Activated T-helper 1 cell treated with anti-CD3 and anti-CD28 coated beads, Interleukin-12 subunit alpha, Interleukin-12 subunit beta, Interleukin-2, Interleukin-4 antibody, amounts not matched to agents 30 ng/mL and 10 ng/mL and 1 ng/mL, durations not matched to agents 14 hours and 24 hours and 36 hours (primary cell): ENCODE results near the gene FBXW11. TPM values are rescaled to one million over a fixed set of nuclear protein-coding genes. Genes with fewer than 3 reads are reported as not detected.

Experiments
- DNase-seq: peaks from one replicate; pipeline ENCODE4 v3.0.0; 2021; ENCODE audit warnings: low spot score
- H3K27ac Mint-ChIP-seq: one replicate; pipeline ENCODE4 v1.8.0; 2021; ENCODE audit warnings: mild to moderate bottlenecking, mixed read lengths
- H3K27me3 Mint-ChIP-seq: one replicate; pipeline ENCODE4 v1.8.0; 2022; ENCODE audit warnings: mild to moderate bottlenecking, moderate library complexity, mixed read lengths; ENCODE audit not compliant: insufficient read depth
- H3K36me3 Mint-ChIP-seq: one replicate; pipeline ENCODE4 v1.8.0; 2021; ENCODE audit warnings: low read depth, mixed read lengths
- H3K4me1 Mint-ChIP-seq: one replicate; pipeline ENCODE4 v1.8.0; 2021; ENCODE audit warnings: low read depth, mixed read lengths
- H3K4me3 Mint-ChIP-seq: one replicate; pipeline ENCODE4 v1.8.0; 2021; ENCODE audit warnings: mild to moderate bottlenecking, moderate library complexity, mixed read lengths
- H3K9me3 Mint-ChIP-seq: one replicate; pipeline ENCODE4 v1.8.0; 2021; ENCODE audit warnings: mixed read lengths
- intact Hi-C: fragments of 100-400 bp; cut with micrococcal nuclease; formaldehyde crosslinking; loops from one replicate; pipeline ENCODE4 v1.15.1; 2024
- total RNA-seq: library from RNA; stranded (reverse); gene quantifications from 2 replicates; pipeline ENCODE4 v1.2.3, GENCODE V29; 2022

FBXW11 gene
- total RNA-seq, 1 donor from 2014 or later: 57.9 TPM

DNA sequence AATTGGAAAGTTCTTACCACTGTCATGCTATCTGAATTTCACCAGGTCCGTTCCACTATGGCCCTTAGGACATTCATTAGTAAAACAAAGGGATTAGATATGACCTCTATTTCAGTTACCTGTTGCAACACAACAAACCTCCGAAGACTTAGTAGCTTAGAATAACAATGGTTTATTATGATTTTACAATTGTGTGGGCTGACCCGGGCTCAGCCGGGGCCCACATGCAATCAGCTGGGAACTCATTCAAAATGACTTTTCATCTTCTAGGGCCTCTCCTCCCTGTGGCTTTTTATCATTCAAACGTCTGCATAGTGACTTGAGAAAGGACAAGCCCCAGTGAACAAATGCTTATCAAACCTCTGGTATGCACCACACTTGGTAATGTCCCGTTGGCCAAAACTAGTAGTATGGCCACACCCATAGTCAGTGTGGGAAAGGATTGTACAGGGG is 2.3 kb upstream of the FBXW11 start:
- H3K4me3 Mint-ChIP-seq: no peak overlapping the region
- H3K9me3 Mint-ChIP-seq: no peaks in the 10 kb centered on the region
- peaks cover 11% of the 10 kb centered on the region for H3K36me3 Mint-ChIP-seq
- intact Hi-C loops: loop anchor here (5.0 to 10.0 kb wide), 4 partner anchors 1326 to 1879 kb away; partner anchors contain the start of genes BOD1, CPEB4 and LCP2
- peaks cover 38% of the 10 kb centered on the region for H3K4me1 Mint-ChIP-seq
- no peak overlapping the region for H3K27ac Mint-ChIP-seq
- DNase-seq: no peak
- H3K27me3 Mint-ChIP-seq: no peaks in the 10 kb centered on the region

- Mint-ChIP-seq H3K27me3 (no peaks in the 10 kb centered on the region), H3K9me3 (no peaks in the 10 kb centered on the region), H3K4me3 (peak overlapping the region; percentile 95), H3K27ac (no peak overlapping the region), H3K4me1 (peaks cover 44% of the 10 kb centered on the region), H3K36me3 (peaks cover 12% of the 10 kb centered on the region)
- intact Hi-C loops: loop anchor here (5.0 to 10.0 kb wide), 4 partner anchors 1327 to 1879 kb away; partner anchors contain the start of genes BOD1, CPEB4 and LCP2
- no peak for DNase-seq
These were observed 1.6 kb upstream of the FBXW11 start for GRCh38 chr5:172008111-172008455.

- Mint-ChIP-seq H3K36me3 (peaks cover 13% of the 10 kb centered on the region), H3K9me3 (no peaks in the 10 kb centered on the region)
- peak; percentile 12 for DNase-seq
These were observed 1.0 kb upstream of the FBXW11 start for GRCh38 chr5:172007175-172008110.

DNA sequence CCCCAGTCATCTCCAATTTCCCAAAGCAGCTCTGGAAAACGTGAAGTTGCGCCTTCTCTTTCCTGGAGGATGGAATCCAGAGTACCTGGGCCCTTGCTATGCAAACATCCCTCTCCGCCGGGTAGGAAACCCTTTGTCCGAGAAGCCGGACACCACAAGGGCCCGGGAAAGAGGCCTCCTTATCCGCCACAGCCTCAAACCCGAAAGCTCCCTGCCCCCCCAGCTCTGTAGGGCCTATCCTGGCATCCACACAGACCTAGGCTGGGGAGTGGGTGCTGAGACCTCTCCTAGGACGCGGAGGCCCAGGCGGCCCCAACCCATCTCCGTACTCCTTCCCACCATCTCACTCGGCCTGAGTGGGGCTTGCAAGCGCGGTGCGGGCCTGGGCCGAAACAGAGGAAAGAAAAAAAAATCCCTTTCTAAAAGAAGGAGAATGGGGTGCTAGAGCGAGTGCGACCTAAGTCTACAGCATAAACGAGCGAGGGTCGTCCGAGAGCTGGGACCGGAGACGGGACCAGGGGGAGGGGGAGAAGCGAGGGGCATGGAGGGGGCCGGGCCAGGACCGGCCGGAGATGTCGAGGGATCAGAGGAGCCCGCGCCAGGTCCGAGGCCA is 624 bp downstream of the FBXW11 start:
- peak; percentile 12 for DNase-seq
- Mint-ChIP-seq H3K27ac (peak overlapping the region; percentile 95), H3K4me1 (peaks cover 64% of the 10 kb centered on the region), H3K4me3 (peak overlapping the region; percentile 95), H3K36me3 (peaks cover 20% of the 10 kb centered on the region), H3K27me3 (no peaks in the 10 kb centered on the region), H3K9me3 (no peaks in the 10 kb centered on the region)
- intact Hi-C loops: loop anchor here (1.0 to 10.0 kb wide), 14 partner anchors 21 to 1881 kb away; partner anchors contain the start of genes BOD1, CPEB4, CREBRF and DUSP1

More at GRCh38 chr5:172007175-172008110, 1.0 kb upstream of the FBXW11 start:
- H3K27ac Mint-ChIP-seq: peak overlapping the region; percentile 93
- H3K4me3 Mint-ChIP-seq: peak overlapping the region; percentile 95
- H3K27me3 Mint-ChIP-seq: no peaks in the 10 kb centered on the region
- intact Hi-C loops: loop anchor here (1.0 to 10.0 kb wide), 13 partner anchors 27 to 1880 kb away; partner anchors contain the start of genes BOD1, CPEB4, CREBRF and DUSP1
- peaks cover 50% of the 10 kb centered on the region for H3K4me1 Mint-ChIP-seq

DNA sequence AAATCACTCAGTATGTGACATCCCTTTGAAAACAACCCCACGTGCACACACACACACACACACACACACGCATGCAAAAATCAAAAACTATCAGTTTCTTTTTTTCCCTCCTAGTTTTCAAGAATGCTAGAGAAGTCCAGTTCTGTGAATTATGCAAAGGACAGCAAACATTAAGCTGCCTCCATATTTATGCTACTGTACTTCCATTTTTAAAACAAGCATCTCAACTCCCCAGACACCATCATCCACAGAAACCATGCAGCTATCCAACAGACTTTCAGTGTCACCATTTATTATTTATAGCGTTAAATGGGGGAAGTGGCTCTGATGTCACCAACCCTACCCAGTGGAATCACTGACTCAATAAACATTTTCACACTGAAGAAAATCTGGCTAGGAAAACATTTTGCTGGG is 1.6 kb downstream of the FBXW11 start:
- H3K36me3 Mint-ChIP-seq: peaks cover 24% of the 10 kb centered on the region
- H3K4me3 Mint-ChIP-seq: peak overlapping the region; percentile 95
- H3K27ac Mint-ChIP-seq: peak overlapping the region; percentile 95
- H3K4me1 Mint-ChIP-seq: peaks cover 72% of the 10 kb centered on the region
- no peaks in the 10 kb centered on the region for H3K27me3 Mint-ChIP-seq
- no peaks in the 10 kb centered on the region for H3K9me3 Mint-ChIP-seq
- intact Hi-C loops: loop anchor here (1.0 to 10.0 kb wide), 5 partner anchors 20 to 1882 kb away; partner anchors contain the start of genes BOD1, CPEB4 and LCP2
- DNase-seq: no peak

DNA sequence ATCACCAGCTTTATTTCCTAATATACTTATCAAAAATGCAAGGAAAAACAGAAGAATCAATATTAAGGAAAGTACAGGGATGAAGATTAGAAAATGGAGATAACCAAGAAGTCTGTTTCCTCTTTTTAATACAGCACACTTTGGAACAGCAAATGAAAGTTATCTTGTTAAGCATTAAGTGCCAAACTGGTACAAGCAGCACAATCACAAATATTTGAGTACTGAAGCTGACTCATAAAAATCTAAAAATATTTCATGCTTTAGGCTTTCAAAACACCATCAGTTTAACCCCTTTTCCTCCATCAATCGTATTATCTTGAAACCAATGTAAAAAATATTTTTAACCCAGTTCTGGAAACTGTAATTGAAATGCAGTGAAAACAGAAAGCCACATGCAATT is 2.7 kb downstream of the FBXW11 start:
- Mint-ChIP-seq H3K4me3 (peak overlapping the region; percentile 61), H3K27ac (peak overlapping the region; percentile 59), H3K27me3 (no peaks in the 10 kb centered on the region), H3K36me3 (peaks cover 28% of the 10 kb centered on the region), H3K9me3 (no peaks in the 10 kb centered on the region), H3K4me1 (peaks cover 81% of the 10 kb centered on the region)
- intact Hi-C loops: loop anchor here (10.0 kb wide), 2 partner anchors 1331 to 1709 kb away; partner anchors contain the start of gene LCP2
- no peak for DNase-seq

DNA sequence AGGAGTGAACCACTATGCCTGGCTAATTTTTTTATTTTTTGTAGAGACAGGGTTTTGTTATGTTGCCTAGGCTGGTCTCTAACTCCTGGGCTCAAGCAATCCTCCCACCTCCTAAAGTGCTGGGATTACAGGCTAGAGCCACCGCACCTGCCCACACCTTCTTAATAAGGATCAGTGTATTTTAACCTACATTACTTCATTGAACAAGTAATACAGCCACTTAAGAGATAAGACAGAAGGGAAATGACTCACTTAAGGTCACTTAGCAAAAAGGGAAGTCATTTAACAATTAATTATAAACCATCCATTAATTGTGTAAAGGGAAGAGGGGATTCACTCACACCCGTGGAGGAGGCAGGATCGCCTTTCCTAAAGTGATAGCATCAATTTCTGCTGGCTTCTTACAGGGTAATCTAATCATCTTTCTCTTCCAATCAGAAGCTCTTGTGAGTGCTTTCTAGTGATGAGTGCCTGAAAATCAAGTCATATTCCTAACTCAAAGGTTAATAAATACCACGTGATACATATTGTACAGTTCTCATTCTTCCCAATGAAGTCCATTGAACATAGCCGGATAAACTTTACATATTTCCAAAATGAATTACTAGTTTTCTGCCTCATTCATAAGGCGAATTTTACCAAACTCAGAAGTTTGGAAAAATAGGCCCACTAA is 3.5 kb downstream of the FBXW11 start:
- no peaks in the 10 kb centered on the region for H3K27me3 Mint-ChIP-seq
- intact Hi-C loops: loop anchor here (10.0 kb wide), 2 partner anchors 1332 to 1708 kb away; partner anchors contain the start of gene LCP2
- no peak overlapping the region for H3K4me3 Mint-ChIP-seq
- H3K36me3 Mint-ChIP-seq: peaks cover 28% of the 10 kb centered on the region
- H3K27ac Mint-ChIP-seq: peak overlapping the region; percentile 37
- no peak for DNase-seq
- H3K4me1 Mint-ChIP-seq: peaks cover 75% of the 10 kb centered on the region
- no peaks in the 10 kb centered on the region for H3K9me3 Mint-ChIP-seq

- Mint-ChIP-seq H3K27ac (no peak overlapping the region), H3K27me3 (no peaks in the 10 kb centered on the region), H3K4me3 (no peak overlapping the region), H3K4me1 (peaks cover 75% of the 10 kb centered on the region), H3K9me3 (no peaks in the 10 kb centered on the region), H3K36me3 (peaks cover 30% of the 10 kb centered on the region)
- DNase-seq: no peak
- intact Hi-C loops: loop anchor here (10.0 kb wide), 2 partner anchors 1332 to 1708 kb away; partner anchors contain the start of gene LCP2
These were observed 4.1 kb downstream of the FBXW11 start for GRCh38 chr5:172002310-172002709.

GRCh38 chr5:171999877-172000276 is 6.6 kb downstream of the FBXW11 start:
- Mint-ChIP-seq H3K4me3 (no peak overlapping the region), H3K9me3 (no peaks in the 10 kb centered on the region), H3K27me3 (no peaks in the 10 kb centered on the region), H3K4me1 (peaks cover 69% of the 10 kb centered on the region), H3K27ac (no peak overlapping the region), H3K36me3 (peaks cover 23% of the 10 kb centered on the region)
- intact Hi-C loops: loop anchor here (1.0 to 10.0 kb wide), 3 partner anchors 11 to 1705 kb away; partner anchors contain the start of gene LCP2
- DNase-seq: no peak

DNA sequence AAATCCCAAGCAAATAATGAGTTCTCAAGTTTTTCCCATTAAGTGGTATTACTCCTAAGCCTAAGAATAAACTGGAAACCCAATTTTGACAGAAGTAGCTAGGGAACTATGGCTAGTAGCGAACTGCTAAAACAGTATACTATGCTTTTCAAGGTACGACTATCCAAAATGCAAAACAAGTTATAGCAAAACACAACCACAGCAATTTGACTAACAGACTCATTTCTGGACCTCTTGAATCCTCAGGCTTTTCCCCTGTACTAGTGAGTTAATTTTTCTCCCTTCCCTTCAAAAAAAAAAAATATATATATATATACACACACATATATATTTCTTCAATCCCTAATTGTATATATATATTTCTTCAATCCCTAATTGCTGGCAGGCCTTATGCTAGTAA is 7.3 kb downstream of the FBXW11 start:
- H3K9me3 Mint-ChIP-seq: no peaks in the 10 kb centered on the region
- H3K27ac Mint-ChIP-seq: no peak overlapping the region
- no peak overlapping the region for H3K4me3 Mint-ChIP-seq
- H3K36me3 Mint-ChIP-seq: peaks cover 22% of the 10 kb centered on the region
- DNase-seq: no peak
- intact Hi-C loops: loop anchor here (1.0 kb wide), 1 partner anchor 10 kb away; no protein-coding TSS in a partner anchor
- H3K4me1 Mint-ChIP-seq: peaks cover 66% of the 10 kb centered on the region
- no peaks in the 10 kb centered on the region for H3K27me3 Mint-ChIP-seq

DNA sequence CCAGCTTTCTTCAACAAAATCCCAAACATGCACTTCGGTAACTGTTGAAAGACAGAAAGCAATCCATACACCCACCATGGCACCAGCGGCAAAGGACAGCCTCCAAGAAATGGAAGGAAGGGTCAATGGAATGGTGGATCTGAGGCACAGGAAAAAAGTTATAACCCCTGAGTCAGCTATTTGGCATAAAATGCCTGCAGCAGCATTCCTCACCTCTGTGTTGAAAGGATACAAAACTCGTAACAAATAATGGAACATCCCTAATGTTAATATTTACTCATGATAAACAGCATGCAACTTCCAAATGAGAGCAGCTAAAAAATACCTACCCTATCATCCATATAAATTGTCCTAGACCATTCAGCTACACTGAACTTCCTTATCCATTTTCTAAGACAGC is 9.4 kb downstream of the FBXW11 start:
- Mint-ChIP-seq H3K27me3 (no peaks in the 10 kb centered on the region), H3K9me3 (no peaks in the 10 kb centered on the region), H3K36me3 (peaks cover 25% of the 10 kb centered on the region), H3K27ac (no peak overlapping the region), H3K4me3 (no peak overlapping the region), H3K4me1 (peaks cover 47% of the 10 kb centered on the region)
- no peak for DNase-seq
- intact Hi-C loops: no loop called here

DNA sequence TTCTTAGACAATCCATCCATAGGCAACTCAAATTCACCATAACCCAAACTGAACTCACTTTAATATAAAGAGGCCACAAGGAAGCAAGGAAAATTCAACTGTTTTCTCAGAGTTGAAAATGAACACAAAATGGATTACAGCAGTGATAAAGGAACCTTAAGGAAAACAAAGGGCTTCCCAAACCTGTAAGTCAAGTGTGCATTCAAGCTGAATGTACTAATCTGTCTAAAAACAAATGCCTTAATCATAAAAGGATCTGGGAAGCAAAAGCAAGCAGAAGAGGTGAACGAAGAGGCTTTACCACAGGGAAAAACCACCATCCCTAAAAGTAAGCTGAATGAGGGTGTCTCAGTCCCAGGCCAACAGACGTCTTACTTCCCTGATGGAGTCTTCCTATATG is 13.6 kb downstream of the FBXW11 start:
- H3K4me1 Mint-ChIP-seq: peaks cover 36% of the 10 kb centered on the region
- H3K4me3 Mint-ChIP-seq: no peak overlapping the region
- H3K9me3 Mint-ChIP-seq: no peaks in the 10 kb centered on the region
- peaks cover 32% of the 10 kb centered on the region for H3K36me3 Mint-ChIP-seq
- H3K27me3 Mint-ChIP-seq: no peaks in the 10 kb centered on the region
- no peak overlapping the region for H3K27ac Mint-ChIP-seq
- intact Hi-C loops: no loop called here
- DNase-seq: no peak
